HEK293 (cell line): ENCODE measurements around the gene THOC7.

Experiments
- CTCF ChIA-PET: fragments of 350-600 bp; formaldehyde crosslinking; extraction: SDS; loops from one replicate; lab custom pipeline; 2021; ENCODE audit warnings: antibody characterized with exemption; lab: Yijun Ruan, JAX
- POLR2A ChIA-PET: fragments of 300-600 bp; formaldehyde crosslinking; extraction: SDS; loops from one replicate; lab custom pipeline; 2020; ENCODE audit warnings: antibody characterized with exemption, inconsistent platforms; lab: Yijun Ruan, JAX
- H3K27ac ChIP-seq: fragments of 200-500 bp; sonication (Bioruptor generic); 2 replicates; pipeline ENCODE4 v1.5.1; 2014; ENCODE audit warnings: low read depth, low read length, control low read depth, inconsistent platforms; ENCODE audit errors: extremely low read depth
- H3K36me3 ChIP-seq, 2 experiments: fragments of 200-500 bp in 1 of 2; sonication (Bioruptor generic) in 1 of 2; 1 replicate in 1 of 2; 2 replicates in 1 of 2; pipeline ENCODE4 v1.5.1; 2014 to 2017; ENCODE audit warnings: inconsistent platforms in 2 of 2, low read length in 2 of 2; ENCODE audit not compliant: control insufficient read depth in 2 of 2, insufficient read depth in 1 of 2
- H3K4me1 ChIP-seq: fragments of 200-500 bp; sonication (Bioruptor generic); 2 replicates; pipeline ENCODE4 v1.5.1; 2014; ENCODE audit warnings: mild to moderate bottlenecking, low read length, inconsistent platforms; ENCODE audit not compliant: control insufficient read depth, insufficient read depth
- H3K4me3 ChIP-seq: 2 replicates; pipeline ENCODE4 v1.5.1; 2011; ENCODE audit warnings: low read depth, mild to moderate bottlenecking, control low read depth, low read length, moderate library complexity
- H3K9me3 ChIP-seq: fragments of 200-500 bp; sonication (Bioruptor generic); 2 replicates; pipeline ENCODE4 v1.5.1; 2014; ENCODE audit warnings: low read depth, low read length, inconsistent platforms; ENCODE audit not compliant: control insufficient read depth, insufficient read depth
- GLIS2 ChIP-seq: fragments of 450-650 bp; formaldehyde crosslinking; IDR thresholded peaks from 2 replicates; pipeline ENCODE4 v1.5.1; 2016; ENCODE audit warnings: missing biosample characterization, missing genetic modification characterization
- PRDM1 ChIP-seq: fragments of 450-650 bp; formaldehyde crosslinking; IDR thresholded peaks from 2 replicates; pipeline ENCODE4; 2016; ENCODE audit warnings: missing biosample characterization, missing genetic modification characterization
- RBAK ChIP-seq: fragments of 450-650 bp; formaldehyde crosslinking; IDR thresholded peaks from 2 replicates; pipeline ENCODE4 v1.5.1; 2016; ENCODE audit warnings: missing biosample characterization, missing genetic modification characterization
- TCF7L2 ChIP-seq: IDR thresholded peaks from 2 replicates; pipeline ENCODE4 v1.6.1; 2011; ENCODE audit warnings: low read depth, mild to moderate bottlenecking, inconsistent platforms, low read length, moderate library complexity, borderline replicate concordance
- WT1 ChIP-seq: fragments of 450-650 bp; formaldehyde crosslinking; IDR thresholded peaks from 2 replicates; pipeline ENCODE4 v1.5.1; 2016; ENCODE audit warnings: missing biosample characterization, missing genetic modification characterization
- ZFHX2 ChIP-seq: fragments of 450-650 bp; formaldehyde crosslinking; conservative IDR thresholded peaks from 2 replicates; pipeline ENCODE4 v1.5.1; 2016; ENCODE audit warnings: missing biosample characterization, missing genetic modification characterization
- ZIC2 ChIP-seq: fragments of 450-650 bp; formaldehyde crosslinking; IDR thresholded peaks from 2 replicates; pipeline ENCODE4 v1.5.1; 2016; ENCODE audit warnings: missing biosample characterization, missing genetic modification characterization
- ZNF138 ChIP-seq: fragments of 450-650 bp; formaldehyde crosslinking; IDR thresholded peaks from 2 replicates; pipeline ENCODE4 v1.5.1; 2016; ENCODE audit warnings: missing biosample characterization, missing genetic modification characterization, borderline replicate concordance
- ZNF169 ChIP-seq: fragments of 450-650 bp; formaldehyde crosslinking; IDR thresholded peaks from 2 replicates; pipeline ENCODE4 v1.5.1; 2016; ENCODE audit warnings: missing biosample characterization, missing genetic modification characterization
- ZNF184 ChIP-seq: fragments of 450-650 bp; IDR thresholded peaks from 2 replicates; pipeline ENCODE4 v1.5.1; 2018; ENCODE audit warnings: missing biosample characterization, mild to moderate bottlenecking, missing genetic modification characterization
- ZNF2 ChIP-seq: fragments of 450-650 bp; formaldehyde crosslinking; IDR thresholded peaks from 2 replicates; pipeline ENCODE4 v1.5.1; 2016; ENCODE audit warnings: missing biosample characterization, missing genetic modification characterization
- ZNF23 ChIP-seq: fragments of 450-650 bp; formaldehyde crosslinking; IDR thresholded peaks from 2 replicates; pipeline ENCODE4 v1.5.1; 2016; ENCODE audit warnings: missing biosample characterization, missing genetic modification characterization, borderline replicate concordance
- ZNF266 ChIP-seq: fragments of 450-650 bp; formaldehyde crosslinking; IDR thresholded peaks from 2 replicates; pipeline ENCODE4 v1.5.1; 2016; ENCODE audit warnings: missing biosample characterization, missing genetic modification characterization, low read depth
- ZNF280C ChIP-seq: fragments of 450-650 bp; formaldehyde crosslinking; IDR thresholded peaks from 2 replicates; pipeline ENCODE4 v1.5.1; 2016; ENCODE audit warnings: missing biosample characterization, missing genetic modification characterization
- ZNF366 ChIP-seq: fragments of 450-650 bp; formaldehyde crosslinking; conservative IDR thresholded peaks from 2 replicates; pipeline ENCODE4 v1.5.1; 2016; ENCODE audit warnings: missing biosample characterization, missing genetic modification characterization
- ZNF391 ChIP-seq: fragments of 450-650 bp; formaldehyde crosslinking; IDR thresholded peaks from 2 replicates; pipeline ENCODE4 v1.5.1; 2016; ENCODE audit warnings: low read depth, missing biosample characterization, missing genetic modification characterization, borderline replicate concordance
- ZNF623 ChIP-seq: fragments of 450-650 bp; formaldehyde crosslinking; IDR thresholded peaks from 2 replicates; pipeline ENCODE4 v1.5.1; 2016; ENCODE audit warnings: missing biosample characterization, missing genetic modification characterization
- ZNF626 ChIP-seq: fragments of 450-650 bp; sonication (Bioruptor Pico); formaldehyde crosslinking; IDR thresholded peaks from 2 replicates; pipeline ENCODE4 v1.5.1; 2018; ENCODE audit warnings: missing biosample characterization, missing genetic modification characterization, inconsistent platforms
- ZNF776 ChIP-seq: fragments of 450-650 bp; formaldehyde crosslinking; IDR thresholded peaks from 2 replicates; pipeline ENCODE4 v1.5.0; 2017; ENCODE audit warnings: missing biosample characterization, missing genetic modification characterization, borderline replicate concordance
- ZNF777 ChIP-seq: fragments of 450-650 bp; formaldehyde crosslinking; IDR thresholded peaks from 2 replicates; pipeline ENCODE4 v1.5.1; 2017; ENCODE audit warnings: missing biosample characterization, missing genetic modification characterization, borderline replicate concordance
- ZNF791 ChIP-seq: fragments of 450-650 bp; formaldehyde crosslinking; IDR thresholded peaks from 2 replicates; pipeline ENCODE4 v1.5.1; 2016; ENCODE audit warnings: missing biosample characterization, missing genetic modification characterization
- ZNF837 ChIP-seq: fragments of 450-650 bp; formaldehyde crosslinking; IDR thresholded peaks from 2 replicates; pipeline ENCODE4 v1.5.1; 2016; ENCODE audit warnings: missing biosample characterization, missing genetic modification characterization
- ZSCAN4 ChIP-seq: fragments of 450-650 bp; formaldehyde crosslinking; IDR thresholded peaks from 2 replicates; pipeline ENCODE4 v1.5.1; 2017; ENCODE audit warnings: missing biosample characterization, missing genetic modification characterization
- TF ChIP-seq, protein P1 (sequence below): fragments of 450-650 bp; formaldehyde crosslinking; optimal IDR thresholded peaks from 2 replicates; pipeline ENCODE3; 2016; ENCODE audit warnings: missing biosample characterization, mild to moderate bottlenecking, missing genetic modification characterization
- TF ChIP-seq, protein P2 (sequence below): fragments of 450-650 bp; formaldehyde crosslinking; IDR thresholded peaks from 2 replicates; pipeline ENCODE4 v1.5.1; 2016; ENCODE audit warnings: missing biosample characterization, missing genetic modification characterization

THOC7 gene

GRCh38 chr3:63800097-63800496, 63.5 kb downstream of the THOC7 start (continued):
- TF ChIP-seq WT1 (tag by site-specific recombination) (no peak), ZNF366 (no peak), ZNF280C (tag by site-specific recombination) (no peak), ZNF777 (tag by site-specific recombination) (no peak)

DNA sequence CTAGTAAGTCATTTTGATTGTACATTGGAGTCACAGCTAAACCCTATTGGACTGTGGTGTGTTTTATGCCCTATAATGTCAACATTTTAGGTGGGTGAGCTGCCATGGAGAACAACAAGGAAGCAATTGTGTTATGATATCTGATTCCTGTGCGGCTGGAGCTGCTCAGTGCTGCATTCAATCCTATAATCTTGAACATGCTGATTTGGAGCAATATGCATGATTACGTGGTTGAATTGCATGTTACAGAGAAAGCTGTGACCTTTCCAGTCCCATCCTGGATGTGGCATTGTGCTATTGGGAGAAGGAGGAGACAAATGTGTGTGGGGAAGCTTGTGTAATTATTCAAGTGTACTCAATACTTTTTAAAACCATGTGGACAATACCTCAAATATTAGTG, 64.7 kb downstream of the THOC7 start:
- no peak for TF ChIP-seq ZNF777 (tag by site-specific recombination)
- TF ChIP-seq ZNF776 (tag by site-specific recombination) = no peak
- no peak for TF ChIP-seq RBAK (tag by site-specific recombination)
- TF ChIP-seq ZFHX2 (tag by site-specific recombination) = no peak
- TF ChIP-seq ZIC2 (tag by site-specific recombination) = no peak
- TF ChIP-seq ZNF138 (tag by site-specific recombination) = no peak
- TF ChIP-seq, protein P1, sequence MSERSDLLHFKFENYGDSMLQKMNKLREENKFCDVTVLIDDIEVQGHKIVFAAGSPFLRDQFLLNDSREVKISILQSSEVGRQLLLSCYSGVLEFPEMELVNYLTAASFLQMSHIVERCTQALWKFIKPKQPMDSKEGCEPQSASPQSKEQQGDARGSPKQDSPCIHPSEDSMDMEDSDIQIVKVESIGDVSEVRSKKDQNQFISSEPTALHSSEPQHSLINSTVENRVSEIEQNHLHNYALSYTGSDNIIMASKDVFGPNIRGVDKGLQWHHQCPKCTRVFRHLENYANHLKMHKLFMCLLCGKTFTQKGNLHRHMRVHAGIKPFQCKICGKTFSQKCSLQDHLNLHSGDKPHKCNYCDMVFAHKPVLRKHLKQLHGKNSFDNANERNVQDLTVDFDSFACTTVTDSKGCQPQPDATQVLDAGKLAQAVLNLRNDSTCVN (tag by site-specific recombination) = no peak
- TF ChIP-seq ZNF266 (tag by site-specific recombination) = no peak
- TF ChIP-seq ZNF169 = no peak
- TF ChIP-seq, protein P2, sequence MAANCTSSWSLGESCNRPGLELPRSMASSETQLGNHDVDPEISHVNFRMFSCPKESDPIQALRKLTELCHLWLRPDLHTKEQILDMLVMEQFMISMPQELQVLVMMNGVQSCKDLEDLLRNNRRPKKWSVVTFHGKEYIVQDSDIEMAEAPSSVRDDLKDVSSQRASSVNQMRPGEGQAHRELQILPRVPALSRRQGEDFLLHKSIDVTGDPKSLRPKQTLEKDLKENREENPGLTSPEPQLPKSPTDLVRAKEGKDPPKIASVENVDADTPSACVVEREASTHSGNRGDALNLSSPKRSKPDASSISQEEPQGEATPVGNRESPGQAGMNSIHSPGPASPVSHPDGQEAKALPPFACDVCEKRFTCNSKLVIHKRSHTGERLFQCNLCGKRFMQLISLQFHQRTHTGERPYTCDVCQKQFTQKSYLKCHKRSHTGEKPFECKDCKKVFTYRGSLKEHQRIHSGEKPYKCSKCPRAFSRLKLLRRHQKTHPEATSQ (tag by site-specific recombination) = no peak
- no peak for TF ChIP-seq ZNF366
- TF ChIP-seq GLIS2 (tag by site-specific recombination) = no peak
- TF ChIP-seq ZNF626 (tag by site-specific recombination) = no peak
- TF ChIP-seq ZNF2 (tag by site-specific recombination) = no peak
- no peak for TF ChIP-seq ZNF837 (tag by site-specific recombination)
- TF ChIP-seq ZNF391 = no peak
- CTCF ChIA-PET = no interaction called here
- no peak overlapping the region for H3K4me3 ChIP-seq
- no peaks in the 10 kb centered on the region for H3K36me3 ChIP-seq
- no peaks in the 10 kb centered on the region for H3K4me1 ChIP-seq
- no peaks in the 10 kb centered on the region for H3K9me3 ChIP-seq
- POLR2A ChIA-PET = no interaction called here
- no peak overlapping the region for H3K27ac ChIP-seq

DNA sequence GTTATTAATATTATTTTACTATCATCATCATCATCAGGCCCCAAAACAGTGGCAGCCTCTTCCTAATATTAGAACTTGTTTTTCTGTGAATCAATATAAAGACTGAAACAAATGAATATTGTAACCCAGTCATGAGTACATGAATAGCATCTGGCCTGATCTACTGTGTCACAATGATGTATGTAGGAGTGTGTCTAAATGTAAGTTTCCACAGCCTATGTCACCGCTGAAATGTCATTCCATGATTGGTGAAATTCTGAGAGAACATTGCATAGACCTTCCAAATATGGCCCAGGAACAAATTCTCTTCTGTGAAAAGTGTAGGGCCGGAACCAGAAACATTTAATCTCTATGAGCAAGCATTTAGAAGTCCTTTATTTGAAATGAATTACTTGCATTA, 65.1 kb downstream of the THOC7 start:
- no peak overlapping the region for H3K4me3 ChIP-seq
- CTCF ChIA-PET = no interaction called here

More for the DNA sequence above, 65.1 kb downstream of the THOC7 start:
- POLR2A ChIA-PET = no interaction called here
- no peak for TF ChIP-seq ZNF791 (tag by site-specific recombination)
- no peak for TF ChIP-seq TCF7L2
- no peak for TF ChIP-seq ZSCAN4 (tag by site-specific recombination)
- TF ChIP-seq ZNF184 (tag by site-specific recombination) = no peak
- no peak for TF ChIP-seq ZNF366
- no peak for TF ChIP-seq ZNF623
- TF ChIP-seq ZNF23 = no peak
- TF ChIP-seq PRDM1 (tag by site-specific recombination) = no peak
- H3K36me3 ChIP-seq = no peaks in the 10 kb centered on the region
- H3K4me1 ChIP-seq = no peaks in the 10 kb centered on the region
- H3K9me3 ChIP-seq = no peaks in the 10 kb centered on the region
- H3K27ac ChIP-seq = no peak overlapping the region
